AG08395 (cell line): ENCODE data around the gene OR5A1.
"Not testable (repeated sequence)": the region's sequence is repeated elsewhere in the genome, so short reads cannot be mapped to it uniquely, and the experiment has no call there.

ENCODE experiments used
- DNase-seq: peaks from one replicate; pipeline ENCODE4 v3.0.0; 2012; ENCODE audit warnings: mixed read lengths, low spot score

Gene OR5A1

DNA sequence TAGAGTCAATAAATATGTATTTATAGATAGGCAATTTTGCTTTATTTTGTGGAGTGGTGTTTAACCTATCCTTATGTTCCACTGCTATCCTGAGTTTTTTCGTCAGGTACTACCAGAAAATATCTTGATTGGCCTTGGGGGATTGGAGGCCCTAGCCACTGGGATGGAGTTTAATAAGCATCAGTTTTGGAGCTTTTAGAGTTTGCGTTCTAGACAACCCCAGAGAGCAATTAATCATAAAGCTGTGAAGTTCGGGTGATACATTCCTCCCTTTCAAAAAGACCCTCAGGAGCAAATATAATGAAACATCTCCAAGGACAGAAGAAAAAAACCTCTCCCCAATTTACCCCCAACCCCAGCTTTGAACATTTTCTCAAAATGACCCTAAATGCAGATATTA lies at the start of gene OR5A1:
Gene OR5A1, plus strand, starts transcription at position 301 of the 400 bp plus-strand sequence. CDS start 6,700 bp downstream, outside the sequence.
- no peak for DNase-seq

DNA sequence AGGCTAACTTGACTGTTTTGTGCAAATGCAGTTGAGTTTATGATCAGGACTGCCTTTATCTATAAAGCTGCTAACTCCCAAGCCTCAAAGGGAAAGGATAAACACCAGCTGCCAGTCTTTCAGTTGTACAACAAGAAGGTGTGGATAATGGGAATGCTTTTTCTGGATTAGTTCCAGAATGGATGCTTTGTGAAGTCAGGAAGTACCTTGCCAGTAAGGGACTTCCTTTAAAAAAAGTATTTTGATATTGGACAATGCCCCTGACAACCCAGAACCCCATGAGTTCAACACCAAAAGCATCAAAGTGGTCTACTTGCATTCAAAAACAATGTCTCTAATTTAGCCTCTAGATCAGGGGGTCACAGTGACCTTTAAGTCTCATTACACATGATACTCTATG lies 42.1 kb upstream of the OR5A1 start:
- DNase-seq, result no peak

DNA sequence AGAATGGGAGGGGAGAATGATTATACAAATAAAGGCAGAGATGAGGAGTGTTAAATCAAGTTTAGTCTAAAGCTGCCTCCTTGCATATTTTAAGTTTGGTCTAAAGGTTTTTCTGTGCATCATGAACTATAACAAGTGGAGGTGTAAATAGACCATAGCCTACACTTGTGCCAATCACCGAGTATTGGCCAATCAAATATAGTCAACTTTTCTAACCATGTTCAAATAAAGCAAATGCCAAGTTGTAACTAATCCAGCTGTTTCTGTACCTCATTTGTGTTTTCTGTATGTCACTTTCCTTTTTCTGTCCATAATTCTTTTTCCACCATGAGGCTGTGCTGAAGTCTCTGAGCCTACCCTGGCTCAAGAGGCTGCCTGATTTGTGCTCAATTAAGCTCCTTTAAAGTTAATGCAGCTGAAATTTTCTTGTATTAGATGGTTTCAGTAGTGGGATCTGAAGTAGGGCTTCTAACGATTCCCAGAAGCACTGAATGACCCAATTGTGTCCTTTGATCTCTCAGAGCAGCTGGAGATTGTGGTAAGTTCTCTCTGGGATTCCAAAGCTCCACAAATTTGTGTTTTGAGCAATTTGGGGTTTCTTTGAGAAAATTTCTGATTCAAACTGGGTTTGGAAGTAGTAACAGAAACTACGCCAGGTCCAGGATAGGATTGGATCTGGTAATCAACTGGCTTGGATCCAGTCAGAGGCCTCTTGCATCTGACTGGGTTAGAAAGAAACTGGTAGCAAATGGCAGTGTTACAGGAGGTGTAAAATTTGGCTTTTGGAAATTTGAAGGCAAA lies 35.6 kb upstream of the OR5A1 start:
- DNase-seq, result no peak

DNA sequence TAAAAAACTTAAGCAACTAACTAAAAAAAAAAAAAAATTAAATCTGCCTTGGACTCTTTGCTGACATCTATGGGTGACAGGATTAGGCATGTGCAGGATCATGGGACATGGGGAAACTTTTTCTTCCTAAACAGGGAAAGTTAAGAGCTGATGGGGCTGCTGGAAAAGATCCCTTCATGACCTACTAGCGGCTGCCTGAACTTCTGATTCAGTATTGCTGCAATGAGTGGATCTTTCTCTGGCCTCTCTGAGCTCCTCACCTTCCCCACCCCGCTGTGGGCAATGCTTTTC lies 35.1 kb upstream of the OR5A1 start:
- DNase-seq, result no peak

DNA sequence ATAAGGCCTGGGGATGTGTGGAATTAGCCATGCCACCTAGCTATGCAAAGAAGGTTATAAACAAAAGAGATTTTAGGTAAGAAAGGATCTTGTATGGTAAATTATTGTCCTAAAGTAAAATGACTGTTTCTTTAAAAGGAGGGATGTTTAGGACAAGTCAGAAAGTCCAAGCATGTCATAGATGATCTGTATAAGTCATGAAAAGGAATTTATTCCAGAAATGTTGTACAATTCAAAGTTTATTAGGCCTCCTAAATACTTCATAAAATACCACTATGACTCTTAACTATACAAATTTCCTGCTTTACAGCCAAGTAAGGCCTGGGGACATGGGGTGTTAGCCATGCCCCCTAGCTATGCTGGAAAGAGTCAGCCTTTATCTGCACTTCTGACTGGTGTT lies 32.7 kb upstream of the OR5A1 start:
- no peak for DNase-seq

DNA sequence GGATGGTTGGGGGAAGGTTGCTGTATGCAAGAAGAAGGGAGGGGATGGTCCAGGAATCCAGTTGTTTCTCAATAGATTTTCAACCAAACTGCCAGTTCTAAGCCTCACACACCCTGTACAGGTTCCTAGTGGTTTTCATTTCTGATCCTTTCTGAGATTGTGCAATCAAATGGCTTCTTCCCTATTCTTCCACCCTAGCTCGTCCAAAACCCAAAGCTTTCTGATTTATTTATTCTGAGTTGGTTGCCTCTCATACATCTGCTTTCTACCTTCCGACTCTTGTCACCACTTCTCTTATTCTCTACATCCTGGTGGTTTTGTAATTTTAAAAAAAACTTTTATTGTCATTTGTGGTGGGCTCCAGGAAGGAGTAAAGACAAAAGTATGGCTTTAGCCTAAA lies 22.6 kb upstream of the OR5A1 start:
- DNase-seq, result no peak

DNA sequence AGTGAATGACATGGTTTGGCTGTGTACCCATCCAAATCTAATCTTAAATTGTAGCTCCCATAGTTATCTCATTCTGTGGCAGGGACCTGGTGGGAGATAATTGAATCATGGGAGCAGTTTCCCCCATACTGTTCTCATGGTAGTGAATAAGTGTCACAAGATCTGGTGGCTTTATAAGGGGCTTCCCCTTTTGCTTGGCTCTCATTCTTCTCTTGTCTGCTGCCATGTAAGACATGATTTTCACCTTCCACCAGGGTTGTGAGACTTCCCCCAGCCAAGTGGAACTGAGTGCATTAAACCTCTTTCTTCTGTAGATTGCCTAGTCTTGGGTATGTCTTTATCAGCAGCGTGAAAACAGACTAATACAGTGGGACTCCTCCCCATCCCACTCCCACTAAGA lies 21.2 kb upstream of the OR5A1 start:
- no peak for DNase-seq

DNA sequence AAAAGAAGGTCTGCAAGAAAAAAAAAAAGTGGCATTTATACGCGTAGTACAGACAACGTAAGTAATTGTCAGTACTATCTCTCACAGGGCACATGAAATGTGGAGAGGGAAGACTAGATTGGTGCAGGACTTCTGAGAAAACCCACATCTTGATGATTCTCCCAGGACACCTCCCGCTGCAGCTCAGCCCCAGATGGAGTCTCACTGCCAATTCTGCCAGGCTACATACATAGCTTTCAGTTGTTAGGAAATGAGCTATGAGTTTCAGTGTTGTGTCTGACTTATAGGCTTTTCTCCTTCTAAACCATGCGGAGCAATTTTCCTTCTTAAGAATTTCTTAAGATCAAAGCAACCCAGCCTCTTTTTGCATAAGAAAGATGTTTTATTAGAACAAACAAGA lies 19.7 kb upstream of the OR5A1 start:
- DNase-seq, result no peak

DNA sequence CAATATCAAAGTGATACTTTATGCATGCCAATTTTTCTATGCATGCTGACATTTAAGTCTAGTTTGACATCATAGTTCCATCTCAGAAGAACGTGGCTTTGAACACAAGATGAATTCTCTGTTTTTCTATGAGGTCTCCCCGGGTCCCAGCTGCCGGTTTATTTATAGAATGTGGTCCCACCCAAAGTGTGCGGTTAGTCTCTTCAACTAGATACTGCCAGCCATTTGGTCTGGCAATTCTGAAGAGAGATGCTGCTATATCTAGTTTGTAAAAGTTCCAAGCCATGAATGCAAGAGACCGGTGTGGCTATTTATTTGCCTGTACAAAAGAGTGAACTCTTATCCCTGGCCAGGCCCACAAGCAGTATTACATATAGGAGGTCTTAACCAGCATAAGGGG lies 19.2 kb upstream of the OR5A1 start:
- no peak for DNase-seq

DNA sequence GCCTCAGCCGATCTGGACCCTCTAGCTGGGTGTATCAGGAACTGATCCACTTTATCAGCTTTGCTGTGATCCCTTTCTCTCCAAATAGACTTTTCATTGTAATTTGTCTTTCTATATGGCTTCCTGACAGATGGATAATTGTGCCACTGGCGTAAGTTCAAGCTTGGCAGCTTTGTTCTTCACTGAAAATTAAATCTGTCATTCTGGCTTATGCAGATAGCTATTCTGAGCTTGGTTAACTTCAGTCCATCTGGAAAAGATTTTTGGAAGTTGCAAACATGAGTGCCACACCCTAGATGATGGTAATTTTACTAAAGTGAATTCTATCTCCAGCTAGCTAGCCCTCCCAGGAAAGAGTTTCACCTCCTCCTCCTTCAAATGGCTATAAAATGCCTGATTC lies 18.1 kb upstream of the OR5A1 start:
- no peak for DNase-seq

DNA sequence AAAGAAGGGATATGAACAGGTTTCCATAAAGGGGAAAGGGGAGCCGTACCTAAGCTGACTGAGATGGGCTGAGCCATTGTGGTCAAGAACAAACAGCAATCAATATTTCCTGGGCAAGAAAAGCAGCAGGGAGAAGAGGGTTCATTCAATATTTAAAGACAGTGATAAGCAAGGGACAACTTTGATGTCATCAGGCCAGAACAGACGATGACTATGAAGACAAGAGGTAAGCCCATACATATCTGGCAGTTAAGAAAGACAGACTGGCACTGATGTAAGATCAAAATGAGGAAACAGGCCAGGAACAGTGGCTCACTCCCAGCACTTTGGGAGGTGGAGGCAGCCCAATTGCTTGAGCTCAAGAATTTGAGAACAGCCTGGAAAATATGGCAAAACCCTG lies 12.4 kb upstream of the OR5A1 start:
- DNase-seq, result no peak

DNA sequence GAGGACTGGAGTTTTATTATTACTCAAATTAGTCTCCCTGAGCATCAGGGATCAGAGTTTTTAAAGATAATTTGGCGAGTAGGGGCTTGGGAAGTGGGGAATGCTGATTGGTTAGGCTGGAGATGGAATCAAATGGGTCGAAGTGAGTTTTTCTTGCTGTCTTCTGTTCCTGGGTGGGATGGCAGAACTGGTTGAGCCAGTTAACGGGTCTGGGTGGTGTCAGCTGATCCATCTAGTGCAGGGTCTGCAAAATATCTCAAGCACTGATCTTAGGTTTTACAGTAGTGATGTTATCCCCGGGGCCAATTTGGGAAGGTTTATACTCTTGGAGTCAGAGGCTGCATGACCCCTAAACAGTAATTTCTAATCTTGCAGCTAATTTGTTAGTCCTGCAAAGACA lies 11.1 kb upstream of the OR5A1 start:
- DNase-seq, result no peak

DNA sequence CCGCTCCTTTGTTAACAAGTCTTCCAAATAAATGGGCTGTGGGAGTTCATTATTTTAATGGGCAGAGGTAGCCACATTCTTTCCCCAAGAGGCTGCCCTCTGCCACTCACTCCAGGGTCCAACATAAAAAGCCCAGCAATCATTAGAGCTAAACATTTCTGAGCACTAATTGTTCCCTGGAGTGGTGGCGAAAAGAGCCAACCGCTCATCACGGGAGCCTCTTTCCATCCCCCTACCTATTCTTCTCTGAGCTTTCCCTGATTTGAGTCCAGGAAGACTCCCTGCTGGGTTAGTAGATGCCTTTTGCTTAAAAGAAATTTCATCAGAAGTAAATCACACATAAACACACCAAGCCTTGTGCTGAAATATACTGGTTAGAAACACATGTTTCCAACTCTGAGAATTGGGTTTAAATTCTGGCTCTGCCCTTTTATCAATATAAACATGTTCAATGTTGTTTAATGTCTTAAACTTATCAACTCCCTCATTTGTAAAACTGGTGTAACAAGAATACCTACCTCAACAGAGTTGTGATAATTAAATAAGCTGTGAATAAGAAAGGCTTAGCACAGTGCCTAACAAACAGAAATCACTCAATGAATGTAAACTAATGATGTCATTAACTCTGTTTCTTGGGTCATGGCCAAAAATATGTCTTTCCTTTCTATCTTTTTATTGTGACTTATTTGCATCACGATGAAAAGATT lies 9.8 kb upstream of the OR5A1 start, which contains the start of gene OR5A2:
Gene OR5A2, minus strand, starts transcription at position 53 of the 707 bp plus-strand sequence. CDS start 3,460 bp downstream, outside the sequence.
- DNase-seq, result no peak

DNA sequence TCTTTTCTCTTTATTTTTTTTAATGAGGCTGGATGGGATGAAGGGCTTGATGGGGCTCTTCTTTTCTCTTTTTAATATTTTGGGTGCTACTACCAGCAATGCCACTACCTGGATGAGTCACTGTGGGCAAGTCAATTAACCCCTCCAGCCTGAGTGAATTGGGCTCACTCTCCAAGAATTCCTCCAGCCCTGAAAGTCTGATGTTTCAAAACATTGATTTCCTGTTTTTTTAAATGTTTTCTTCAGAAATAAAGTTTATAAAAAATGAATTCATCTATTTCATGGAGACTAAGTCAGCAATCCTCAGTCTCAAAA lies 9.2 kb upstream of the OR5A1 start:
- no peak for DNase-seq

DNA sequence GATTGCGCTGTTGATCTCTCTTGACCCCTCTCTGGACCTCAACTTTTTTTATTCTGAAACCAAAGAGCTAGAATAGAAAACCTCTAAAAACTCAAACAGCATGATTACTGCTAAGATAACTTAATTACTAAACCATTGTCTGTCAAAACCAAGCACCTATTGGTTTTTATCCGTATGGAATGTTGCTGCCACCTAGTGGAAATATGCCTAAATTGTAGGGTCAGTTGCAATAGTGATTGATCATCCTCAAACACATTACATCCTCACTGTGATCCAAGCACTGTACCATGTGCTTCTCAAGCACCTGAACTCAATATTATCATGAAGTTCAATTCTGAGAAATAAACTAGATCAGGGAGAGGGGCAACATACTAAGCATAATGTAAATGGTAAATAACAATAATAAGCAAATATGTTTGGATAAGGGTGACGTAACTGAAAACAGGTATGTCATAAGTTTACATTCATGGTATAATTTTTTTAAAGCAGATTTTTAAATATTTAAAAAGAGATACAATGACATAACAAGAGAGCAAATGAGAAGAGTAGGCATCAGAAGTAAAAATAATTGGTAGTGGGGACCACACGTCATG lies 6.2 kb upstream of the OR5A1 start:
- peak; percentile 53 for DNase-seq

DNA sequence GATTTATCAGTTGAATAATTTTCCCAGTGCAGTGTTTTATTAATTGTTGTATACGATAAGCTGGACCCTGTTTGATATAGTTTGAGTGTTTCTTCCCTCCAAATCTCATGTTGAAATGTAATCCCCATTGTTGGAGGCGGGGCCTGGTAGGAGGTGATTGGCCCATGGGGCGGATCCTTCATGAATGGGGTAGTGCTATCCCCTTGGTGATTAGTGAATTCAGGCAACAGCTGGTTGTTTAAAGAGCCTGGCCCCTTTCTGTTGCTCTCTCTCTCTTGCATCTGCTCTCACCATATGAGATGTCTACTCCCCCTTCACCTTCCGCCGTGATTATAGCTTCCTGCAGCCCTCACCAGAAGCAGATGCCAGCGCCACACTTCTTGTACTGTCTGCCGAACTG lies 1.5 kb downstream of the OR5A1 start:
- DNase-seq, result no peak

DNA sequence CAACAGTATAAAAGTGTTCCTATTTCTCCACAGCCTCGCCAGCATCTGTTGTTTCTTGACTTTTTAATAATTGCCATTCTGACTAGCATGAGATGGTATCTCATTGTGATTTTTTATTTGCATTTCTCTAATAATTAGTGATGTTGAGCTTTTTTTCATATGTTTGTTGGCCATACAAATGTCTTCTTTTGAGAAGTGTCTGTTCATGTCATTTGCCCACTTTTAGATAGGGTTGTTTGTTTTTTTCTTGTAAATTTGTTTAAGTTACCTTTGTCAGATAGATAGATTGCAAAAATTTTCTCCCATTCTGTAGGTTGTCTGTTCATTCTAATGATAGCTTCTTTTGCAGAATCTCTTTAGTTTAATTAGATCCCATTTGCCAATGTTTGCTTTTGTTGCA lies 9.4 kb downstream of the OR5A1 start:
- DNase-seq, result not testable (repeated sequence)

DNA sequence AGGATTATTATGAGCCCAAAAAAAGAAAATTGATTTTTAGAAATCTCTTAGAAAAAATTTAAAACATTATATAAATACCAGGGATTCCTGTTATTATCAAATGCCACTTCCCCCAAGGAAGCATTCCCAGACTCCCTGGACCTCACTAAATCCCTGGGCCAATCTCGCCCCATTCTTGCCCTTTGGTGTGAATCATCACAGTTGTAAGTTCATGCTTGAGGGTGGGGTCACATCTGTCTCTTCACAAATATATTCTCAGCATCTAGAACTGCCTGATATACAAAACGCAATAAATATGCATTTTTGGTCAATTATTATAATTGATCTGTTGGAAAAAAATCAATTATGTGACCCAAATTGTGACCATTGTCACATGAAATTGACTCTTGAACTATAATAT lies 12.2 kb downstream of the OR5A1 start:
- no peak for DNase-seq

DNA sequence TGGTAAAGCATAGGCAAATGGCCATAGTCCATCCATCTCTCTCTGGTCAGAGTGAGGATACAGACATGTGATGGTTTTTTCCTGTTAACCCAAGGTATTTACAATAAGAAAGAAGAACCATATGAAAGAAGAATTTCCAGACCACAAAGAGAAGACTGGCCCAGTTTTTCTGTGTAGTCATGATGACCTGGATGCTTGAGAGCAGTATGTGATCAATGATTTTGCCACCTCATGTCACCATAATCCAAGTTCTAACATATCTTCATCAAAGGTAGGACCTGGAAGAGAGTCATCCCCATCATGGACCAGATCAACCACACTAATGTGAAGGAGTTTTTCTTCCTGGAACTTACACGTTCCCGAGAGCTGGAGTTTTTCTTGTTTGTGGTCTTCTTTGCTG lies 20.4 kb downstream of the OR5A1 start, which contains the start of gene OR4D6:
Gene OR4D6, plus strand, starts transcription at position 301 of the 400 bp plus-strand sequence. Its CDS starts 0 bp downstream, at position 301.
- DNase-seq, result no peak

DNA sequence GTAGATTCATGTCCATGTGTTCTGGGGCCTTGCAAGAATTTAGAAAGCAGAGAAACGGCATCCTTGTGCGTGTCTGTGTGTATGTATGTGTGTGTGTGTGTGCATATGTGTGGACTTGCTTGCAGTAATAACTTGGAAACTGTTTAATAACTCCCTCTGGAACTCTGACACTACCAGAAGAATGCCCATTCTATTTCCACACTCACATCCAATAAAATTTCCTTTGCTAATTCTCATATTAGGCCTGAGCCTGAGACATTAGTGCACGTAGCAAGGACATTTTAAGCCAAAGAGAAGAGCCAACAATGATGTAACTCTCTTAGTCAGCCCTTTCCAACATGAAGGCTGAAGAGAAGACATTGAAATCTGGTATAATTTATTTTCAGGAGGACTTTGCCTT lies 23.6 kb downstream of the OR5A1 start:
- DNase-seq, result no peak

DNA sequence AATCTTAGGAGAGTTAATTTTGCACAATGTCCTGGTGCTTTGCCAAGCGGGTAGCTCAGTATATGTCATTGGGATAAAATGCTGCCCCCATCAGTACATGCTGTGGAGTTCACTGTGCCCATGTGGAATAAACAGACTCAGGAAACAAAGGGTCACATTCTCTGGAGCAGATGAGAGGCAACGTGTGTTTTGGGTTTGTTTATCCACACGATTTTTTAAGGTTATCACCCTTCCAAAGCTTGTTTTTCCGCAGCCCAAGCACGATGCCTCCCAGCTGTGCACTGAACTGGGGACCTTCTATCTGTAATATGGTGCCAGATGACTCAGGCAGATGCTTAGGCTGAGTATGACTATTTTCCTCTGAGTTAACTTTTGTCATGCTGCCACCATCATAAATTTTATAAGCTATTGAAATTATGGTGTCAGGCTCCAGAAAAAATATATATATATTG lies 26.9 kb downstream of the OR5A1 start:
- peak; percentile 15 for DNase-seq

DNA sequence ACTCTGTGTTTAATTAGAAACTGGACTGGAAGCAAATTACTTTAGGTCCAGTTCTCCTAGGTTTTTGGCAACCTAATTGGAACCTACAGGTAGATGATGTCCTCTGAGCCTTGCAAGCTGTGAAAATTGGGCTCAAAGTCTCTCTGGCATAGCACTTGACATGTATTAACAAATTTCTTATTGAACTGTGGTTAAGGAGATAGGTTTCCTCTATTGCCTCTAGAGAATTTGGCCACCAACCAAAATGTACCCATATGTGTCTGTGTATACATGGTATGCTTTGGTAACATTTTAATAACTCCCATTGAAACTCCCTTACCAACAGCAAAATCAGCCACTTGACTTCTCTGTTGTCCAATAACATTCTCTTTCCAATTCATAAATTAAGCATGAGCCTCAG lies 36.7 kb downstream of the OR5A1 start, which contains the start of gene OR4D10:
Gene OR4D10, plus strand, starts transcription at position 301 of the 400 bp plus-strand sequence. CDS start 4,115 bp downstream, outside the sequence.
- no peak for DNase-seq

DNA sequence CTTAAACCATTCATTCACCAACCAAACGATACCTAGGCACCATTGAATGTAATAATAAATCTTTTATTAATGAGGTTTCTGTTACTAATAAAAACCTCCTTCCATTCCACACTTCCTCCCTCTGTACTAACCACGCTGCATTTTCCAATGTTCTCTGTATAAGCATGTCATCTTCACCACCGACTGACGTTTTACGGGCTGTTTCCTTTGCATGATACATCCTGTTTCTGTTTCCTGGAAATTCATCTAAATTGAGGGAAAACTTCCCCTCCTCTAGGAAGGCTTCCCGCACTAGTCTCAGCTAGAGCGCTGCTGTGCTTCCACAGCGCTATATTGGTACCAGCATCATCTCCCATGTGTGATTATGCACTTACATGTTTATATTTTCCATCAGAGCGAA lies 38.9 kb downstream of the OR5A1 start:
- DNase-seq, result no peak
